GM21825 (cell line): Measurements from ENCODE around the gene MEF2C.

ENCODE experiments used
- ATAC-seq: cut with Tn5 transposase; IDR thresholded peaks from one replicate; pipeline ENCODE4 v1.9.1; 2021; ENCODE audit warnings: mild to moderate bottlenecking, moderate library complexity; ENCODE audit not compliant: unreplicated experiment

MEF2C gene

DNA sequence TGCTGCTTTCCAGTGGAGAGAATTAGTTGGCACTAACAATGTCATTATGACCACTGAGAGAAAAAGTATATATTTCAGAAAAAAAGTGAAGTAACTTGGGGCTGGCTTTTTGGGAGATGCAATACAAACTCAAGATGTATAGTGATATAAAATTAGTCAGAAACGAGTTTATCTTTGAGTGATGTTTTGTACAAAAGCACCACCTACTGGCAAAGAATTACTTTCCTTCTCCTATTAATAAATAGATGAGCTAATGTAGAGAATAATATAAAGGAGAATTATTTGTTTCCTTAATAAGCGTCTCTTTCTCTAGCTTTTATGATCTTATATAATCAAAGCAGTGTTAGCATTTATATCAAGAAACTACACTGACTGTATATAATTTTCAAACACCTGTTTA is 158.8 kb downstream of the MEF2C start:
- ATAC-seq: no peak

DNA sequence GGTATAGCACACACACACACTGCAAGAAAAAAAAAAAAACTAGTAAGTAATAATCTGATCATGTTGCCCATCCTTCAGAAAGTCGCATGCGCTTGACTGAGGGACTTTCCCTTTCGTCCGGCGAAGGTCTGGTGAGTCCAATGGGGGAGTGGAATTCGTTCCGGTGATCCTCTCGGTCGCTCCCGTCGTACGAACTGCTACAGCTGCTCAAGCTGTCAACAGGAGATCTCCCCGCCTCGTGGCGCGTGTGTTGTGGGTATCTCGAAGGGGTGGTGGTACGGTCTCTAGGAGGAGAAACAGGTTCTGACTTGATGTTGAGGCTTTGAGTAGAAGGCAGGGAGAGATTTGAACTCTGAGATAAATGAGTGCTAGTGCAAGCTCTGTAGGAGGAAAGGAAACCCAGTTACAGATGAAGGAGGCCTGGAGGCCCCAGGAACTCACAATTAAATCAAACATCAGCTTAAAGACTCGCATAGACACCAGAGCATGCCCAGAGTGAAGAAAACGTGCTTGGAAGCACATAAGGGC is 160.4 kb downstream of the MEF2C start:
- no peak for ATAC-seq

DNA sequence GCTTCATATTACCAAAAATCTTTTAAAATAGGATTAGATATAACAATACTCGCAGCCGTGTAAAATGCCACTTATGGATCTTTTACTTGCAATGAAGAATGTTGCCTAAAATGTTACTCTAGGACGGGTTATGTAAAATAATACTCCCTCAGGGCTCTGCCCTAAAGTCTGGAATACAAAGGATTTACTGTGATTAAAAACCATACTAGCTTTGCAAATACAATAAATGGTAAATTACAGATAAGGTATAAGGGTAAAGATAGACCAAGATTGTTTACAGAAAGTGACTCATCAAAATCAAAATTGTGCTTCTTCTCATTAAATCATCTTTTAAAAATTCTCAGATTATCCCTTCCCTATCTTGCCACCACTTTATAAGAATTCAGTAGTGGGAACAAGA is 163.6 kb downstream of the MEF2C start:
- ATAC-seq: no peak

DNA sequence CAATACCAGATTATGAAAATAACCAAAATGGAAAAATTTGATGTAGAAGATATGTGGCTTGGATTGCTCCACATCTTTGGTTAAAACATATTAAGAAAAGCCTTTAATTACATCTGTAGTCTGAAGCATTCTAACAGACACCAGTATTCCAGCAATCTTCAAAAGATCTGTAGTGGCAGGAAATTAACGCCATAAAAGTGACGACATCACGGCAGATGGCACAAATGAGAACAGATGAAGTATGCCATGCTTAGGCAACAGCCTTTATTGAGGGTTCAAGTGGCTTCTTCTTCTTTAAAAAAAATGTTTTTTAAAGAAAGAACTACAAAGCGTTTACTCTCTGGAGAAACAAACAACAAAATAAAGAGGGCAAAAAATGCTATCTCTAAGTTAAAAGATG is 164.2 kb downstream of the MEF2C start:
- ATAC-seq: no peak

DNA sequence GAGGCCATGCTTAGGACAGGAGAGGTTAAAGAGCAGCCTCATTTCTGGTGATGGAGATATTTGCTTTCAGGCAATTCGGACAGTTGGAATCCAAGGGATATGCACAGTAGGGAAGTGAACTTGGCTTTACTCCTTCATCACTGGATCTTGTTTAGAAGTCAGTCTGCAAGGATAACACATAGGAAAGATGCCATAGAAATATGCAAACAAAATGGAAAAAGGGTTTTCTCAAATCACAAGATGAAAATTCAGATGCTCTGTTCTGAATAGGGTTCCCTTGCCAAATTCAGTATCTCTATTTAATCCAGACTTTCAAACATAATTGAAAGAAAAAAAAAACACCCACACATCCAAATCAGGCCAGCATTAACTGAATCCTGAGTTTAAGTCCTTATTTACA is 166.9 kb downstream of the MEF2C start:
- ATAC-seq: no peak

DNA sequence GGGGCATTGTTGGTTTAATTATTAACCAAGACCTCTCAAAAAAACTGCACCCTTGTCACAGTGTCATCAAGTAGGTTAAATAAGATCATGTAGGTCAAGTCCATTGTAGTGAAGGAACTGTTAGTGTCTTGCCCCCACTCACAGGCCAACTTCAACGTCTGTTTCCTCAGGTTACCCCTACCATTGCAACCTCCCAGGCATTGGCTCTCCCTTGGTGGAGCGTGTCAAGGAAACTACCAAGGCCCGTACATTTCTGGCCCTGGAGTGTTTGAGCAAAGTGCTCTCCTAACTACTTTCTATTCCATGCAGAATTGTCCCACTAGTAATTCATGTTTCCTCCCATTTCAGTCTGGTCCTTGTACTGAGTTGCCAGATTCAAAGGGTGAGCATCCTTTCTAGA is 167.5 kb downstream of the MEF2C start:
- no peak for ATAC-seq

DNA sequence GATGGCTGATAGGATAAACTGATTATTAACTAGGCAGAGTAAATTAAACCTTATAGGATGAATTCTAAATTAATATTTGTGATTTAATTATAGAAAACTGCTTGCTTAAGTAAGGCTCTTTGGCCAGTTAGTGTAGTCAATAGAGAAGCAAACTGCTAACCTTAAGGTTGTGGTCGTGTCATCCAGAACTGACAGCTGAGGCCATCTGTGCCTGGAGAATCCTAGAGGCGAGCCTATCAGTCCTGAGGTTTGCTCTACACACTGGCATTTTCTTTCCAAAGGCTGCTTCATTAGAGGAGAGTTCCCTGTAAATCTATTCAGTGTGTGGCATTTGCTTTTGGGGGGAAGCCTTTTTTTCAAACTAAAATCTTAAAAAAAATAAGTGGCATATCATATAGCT is 169.2 kb downstream of the MEF2C start:
- ATAC-seq: no peak

DNA sequence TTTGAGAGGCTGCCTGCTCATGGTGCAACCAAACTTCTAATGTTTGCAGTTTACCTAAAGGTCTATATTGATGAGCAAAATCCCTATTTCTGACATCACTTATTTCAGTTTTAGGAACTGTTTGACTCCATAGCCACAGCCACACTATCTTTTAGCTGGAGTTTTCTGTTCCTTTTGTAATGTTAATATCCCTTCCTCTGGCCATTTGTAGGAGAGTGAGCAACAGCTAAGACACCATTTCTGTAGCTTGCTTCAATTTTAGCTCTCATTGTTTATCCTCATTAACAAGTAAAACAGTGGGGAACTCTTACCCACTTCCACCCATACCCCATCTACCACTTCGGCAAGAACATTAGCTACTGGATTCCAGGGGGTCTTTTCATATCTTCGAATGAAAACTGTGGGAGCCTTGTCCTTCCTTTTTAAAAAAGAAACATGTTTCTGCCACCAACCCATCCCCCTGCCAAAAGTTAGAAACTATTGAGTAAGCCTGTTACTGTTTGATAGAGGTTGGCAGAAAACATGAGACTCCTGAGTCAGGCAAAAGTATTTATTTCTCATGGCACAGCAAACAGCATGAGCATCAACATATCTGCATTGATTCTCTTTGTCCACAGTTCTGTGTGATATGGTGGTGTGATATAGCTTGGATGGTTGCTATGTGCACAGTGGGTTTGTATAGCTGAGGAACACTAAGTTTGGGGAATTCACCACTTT is 174.1 kb downstream of the MEF2C start:
- ATAC-seq: no peak

DNA sequence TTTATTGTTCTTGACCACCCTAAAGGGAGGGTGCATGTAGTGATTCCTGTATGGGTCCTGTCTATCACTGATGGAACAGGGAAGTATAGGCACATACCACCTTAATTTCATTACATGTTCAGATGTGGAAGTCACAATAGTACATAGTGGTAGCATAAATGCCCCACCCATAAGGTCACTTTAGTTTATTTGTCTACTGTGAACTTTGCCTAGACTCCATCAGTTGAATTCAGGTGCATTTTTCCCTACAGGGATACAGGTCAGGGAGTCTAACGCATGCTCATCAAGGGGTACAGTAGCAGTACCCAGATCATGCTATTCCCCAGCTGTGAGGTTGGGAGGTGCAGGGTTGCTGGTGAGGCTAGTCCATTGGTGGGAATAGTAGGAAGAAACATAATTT is 175.0 kb downstream of the MEF2C start:
- no peak for ATAC-seq

DNA sequence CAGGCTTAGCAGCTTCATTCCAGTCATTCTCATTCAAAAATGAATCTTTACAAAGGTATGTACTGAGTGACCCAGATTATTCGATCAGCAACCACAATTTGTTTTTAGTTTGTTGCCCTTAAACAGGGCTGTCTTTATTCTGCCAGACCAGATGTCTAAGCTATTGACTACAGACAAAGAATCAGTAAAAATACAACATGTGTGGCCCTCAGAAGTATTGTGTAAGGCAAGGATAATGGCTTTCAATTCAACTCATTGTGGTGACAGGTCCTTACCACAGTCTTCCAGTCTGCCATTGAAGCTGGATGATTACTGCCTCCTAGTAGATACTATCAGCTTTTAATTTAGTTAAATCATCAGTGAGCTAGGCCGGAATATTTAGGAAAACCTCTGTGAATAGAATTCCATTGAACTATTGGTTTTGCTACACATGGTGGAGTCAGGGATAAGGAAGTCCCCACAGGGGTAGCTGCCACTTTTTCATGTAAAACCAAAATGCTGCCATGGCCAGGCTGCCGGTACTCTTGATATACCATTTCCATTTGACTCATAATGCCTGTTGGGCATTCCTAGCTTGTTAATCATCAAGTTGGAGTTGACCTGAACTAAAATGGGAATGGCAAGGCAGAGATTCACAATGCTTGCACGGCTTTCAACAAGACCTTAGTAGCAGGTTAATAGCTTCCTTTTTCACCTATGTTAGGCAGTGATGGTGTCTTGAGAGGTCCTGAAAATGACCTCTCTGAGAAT is 175.6 kb downstream of the MEF2C start:
- no peak for ATAC-seq

DNA sequence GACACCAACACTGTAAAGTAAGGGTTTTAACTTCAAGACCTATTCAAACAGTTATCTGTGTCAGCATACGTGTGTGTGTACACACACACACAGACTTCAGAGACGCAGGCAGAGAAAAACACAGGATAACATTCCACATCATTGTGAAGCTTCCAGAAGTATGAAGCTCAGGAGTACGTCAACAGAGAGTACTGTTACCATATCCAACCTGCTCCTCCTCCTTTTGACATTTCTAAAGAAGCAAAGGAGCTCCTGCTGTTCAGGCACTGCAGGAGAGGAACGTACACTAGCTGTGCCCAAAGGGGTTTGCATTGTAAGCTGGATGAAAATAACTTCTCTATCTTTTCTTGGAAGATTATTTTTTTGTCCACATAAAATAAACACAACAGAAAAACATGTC is 180.7 kb downstream of the MEF2C start:
- ATAC-seq: no peak

DNA sequence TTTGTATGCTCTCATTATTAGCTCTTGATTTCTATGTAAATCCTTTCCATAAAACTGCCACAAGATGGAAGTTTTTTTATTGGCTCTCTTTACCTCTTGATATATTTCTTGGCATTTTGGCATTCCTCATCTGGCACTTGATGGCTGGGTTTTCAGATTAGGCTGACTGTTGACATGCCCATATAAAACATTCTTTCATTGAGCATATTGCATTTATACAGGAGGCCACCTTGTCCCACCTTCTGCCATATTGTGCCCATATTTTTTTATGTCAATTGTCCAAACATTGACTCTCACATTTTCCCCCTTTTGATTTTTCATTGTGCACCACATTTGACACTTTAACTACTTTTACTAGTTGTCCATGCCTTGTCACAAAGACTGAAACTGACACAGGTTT is 182.9 kb downstream of the MEF2C start:
- ATAC-seq: no peak

DNA sequence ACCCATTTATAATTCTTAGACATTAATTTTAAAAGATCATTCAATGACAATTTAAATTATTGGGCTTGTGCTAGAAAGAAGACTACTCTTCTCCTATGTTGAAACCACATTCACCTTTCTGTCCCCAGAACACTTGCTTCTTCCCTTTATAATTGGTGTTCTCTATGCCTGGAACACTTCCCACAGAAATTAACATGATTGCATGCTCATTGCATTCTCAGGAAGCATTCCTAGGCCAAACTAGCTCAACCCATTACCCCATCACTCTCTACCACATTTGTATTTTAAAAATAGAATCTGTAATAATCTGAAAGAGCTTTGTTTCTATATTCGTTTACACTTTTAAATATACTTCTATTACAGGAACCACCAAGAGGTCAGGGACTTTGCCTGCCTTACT is 184.7 kb downstream of the MEF2C start:
- no peak for ATAC-seq

DNA sequence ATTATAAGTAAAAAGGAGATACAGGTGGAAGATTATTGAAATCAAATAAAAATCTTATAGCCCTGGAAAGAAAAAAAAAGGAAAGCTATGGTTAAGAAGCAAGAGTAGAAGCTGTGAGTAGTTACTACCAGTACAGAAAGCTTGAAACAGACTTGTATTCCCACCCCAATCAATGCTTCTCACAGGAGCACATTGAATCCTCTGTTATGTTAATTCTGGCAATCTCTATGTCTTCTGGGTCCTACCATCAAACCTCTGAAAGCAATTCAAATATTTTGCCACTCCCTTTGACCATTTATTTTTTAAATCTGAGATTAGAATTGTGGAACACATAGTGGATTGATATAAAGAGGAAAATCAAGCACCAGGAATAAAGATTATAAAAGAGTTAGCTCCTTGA is 186.5 kb downstream of the MEF2C start:
- ATAC-seq: no peak

DNA sequence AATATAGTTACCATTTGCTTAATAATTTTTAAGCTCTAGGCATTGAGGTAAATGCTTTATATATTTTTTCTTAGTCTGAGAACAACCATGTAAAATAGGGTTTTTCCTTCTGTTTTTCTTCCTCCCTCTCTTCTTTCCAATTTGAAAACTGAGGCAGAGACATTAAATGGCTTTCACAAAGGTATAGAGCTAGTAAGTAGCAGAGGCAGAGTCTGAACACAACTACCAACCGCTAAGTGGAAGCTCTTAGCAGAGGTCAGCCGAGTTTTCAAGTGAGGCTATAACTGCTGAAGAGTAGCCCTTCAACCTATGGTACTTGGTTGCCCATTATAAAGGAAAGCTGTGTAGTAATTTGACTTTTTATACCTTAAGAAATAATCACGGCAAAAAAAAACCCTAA is 187.1 kb downstream of the MEF2C start:
- no peak for ATAC-seq

DNA sequence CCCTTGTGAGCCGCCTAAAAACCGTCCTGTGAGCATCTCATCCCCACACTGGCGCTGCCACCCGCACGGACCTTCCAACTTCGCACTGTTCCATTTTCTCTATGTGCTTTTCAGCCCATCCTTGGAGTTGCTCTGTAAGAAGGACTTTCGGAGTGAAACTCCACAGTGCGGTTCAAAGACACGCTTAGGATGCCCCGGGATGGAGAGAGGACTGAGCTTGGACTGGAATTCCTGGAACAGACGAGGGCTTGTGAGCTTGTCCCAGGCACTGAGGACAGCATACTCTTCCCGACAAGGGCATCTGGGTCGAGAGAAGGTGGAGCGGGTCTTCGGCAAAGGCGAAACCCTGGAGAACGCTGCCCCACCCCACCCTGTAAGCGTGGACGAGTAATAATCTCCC is 187.8 kb downstream of the MEF2C start:
- ATAC-seq: no peak

DNA sequence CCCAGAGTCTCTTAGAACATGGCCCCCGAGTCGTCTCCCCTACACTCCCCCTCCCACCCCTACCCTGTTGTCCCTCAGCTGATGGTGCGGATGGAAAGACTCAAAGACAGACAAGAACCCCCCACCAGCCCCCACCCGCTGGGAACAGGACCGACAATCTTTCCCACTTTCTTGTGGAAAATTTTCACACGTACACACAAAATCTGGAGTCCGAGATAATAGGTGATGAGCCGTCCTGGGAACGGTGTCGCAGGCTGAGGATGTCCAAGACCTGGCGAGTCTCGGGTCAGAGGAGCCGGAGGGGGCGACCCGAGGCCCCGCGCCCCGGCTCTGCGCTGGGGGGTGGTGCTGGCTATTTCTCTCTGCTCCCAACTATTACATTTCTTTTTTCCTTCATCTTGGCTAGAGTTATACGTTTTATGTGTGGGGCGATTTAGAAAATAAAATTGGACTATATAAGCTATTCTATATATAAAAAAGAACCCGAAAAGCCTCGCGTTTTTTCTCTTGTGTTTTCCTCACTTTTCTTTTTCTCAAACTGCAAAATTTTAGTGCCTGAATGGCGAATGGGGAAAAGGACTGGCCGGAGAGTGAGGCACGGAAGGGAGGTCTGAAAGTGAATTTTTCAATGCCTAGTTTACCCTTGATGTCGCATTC is 188.8 kb downstream of the MEF2C start:
- ATAC-seq: no peak

DNA sequence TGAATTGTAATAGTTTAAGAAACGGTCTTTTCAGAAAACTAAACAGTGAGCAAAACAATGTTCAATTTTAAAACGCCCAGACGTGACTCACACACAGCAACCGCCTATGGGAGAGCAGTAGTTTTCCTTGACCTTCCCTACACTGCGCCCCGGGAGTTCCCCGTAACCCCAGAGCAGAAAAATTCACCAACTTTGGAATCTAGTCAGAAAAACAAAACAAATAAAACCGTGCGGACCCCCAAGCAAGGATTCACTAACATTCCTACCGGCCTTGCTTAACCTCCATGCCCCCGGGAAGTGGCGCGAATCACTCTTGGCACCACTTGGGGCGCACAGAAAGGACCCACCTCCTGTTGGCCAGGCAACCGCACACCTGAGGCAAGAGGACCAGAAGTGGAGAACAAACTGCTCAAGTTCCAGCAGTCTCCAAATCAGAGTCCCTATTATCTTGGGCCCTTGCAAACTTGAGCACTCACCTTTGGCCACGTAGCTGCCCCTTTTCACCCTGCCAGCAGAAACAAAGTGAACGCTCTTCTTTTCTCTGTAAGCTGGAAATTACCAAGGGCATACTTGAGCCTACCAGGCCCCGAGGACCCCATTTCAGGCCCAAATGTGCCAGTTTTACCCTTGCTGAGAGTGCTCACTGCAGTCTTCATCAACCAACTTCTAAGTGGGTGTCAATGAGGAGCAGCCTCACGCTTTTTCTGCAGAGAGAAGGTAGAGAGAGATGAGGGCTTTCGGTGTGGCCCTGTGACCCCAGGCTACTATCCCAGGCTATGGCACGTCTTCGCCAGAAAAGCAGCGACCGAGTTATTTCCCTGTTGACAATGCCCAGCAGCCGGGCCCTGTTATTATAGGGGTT is 189.7 kb downstream of the MEF2C start:
- no peak for ATAC-seq

DNA sequence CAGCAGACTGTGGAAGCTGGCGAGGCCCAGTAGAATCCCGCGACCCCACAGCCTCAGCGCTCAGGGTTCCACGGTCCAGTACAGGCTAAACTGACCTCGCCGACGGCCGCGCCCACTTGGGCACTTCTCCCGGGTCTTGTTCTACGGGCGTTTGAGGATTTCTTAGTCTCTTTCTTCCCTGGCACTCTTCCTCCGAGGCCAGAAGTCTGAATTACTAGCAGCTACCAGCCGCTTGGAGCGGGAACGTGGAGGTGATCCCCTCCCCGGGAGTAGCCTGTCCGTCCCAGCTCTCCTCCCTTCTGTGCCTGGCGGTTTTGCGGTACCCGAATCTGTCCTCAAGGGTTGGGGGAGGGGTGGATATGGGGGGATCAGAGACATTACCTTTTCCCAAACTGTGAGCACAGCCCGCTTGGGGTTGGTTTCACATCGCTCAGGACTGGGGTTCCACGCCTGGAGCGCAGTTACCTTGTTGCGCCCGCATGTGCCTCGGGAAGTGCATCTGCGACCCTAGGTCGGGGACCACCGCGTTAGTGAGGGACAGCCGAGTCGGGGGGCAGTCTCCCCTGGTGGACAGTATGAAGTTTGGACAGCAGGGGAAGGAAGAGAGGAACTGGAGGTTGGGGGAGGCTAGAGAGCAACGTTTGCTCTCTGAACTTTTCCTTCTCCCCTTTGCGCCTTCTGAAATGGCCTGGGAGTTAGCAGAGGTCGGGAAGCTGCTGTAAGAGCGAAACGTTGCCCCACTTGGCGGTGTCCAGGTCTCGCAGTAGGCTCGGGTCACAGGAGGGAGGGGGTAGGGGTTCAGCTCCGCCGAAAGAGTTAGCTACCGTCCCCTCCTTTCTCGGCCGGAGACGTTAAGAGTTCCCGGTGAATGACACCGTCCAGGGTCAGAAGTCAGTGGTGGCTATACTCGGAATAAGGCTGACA is 190.8 kb downstream of the MEF2C start:
- no peak for ATAC-seq

DNA sequence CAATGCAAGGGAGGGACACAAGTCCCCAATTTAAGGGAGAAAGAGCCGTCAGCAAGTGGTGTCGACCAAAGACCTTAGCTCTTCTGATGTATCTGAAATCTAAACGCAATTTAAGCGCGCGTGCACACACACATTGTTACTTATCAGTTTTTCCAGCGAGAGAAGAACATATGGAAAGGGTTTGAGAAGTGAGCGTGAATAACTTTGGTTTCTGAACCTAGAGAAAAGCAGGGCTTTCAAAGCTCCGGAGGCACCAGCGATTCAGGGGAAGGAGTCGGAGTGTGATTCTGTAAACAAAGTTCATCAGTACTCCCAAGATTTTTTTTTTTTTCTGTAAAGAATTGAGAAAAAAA is 191.8 kb downstream of the MEF2C start:
- ATAC-seq: no peak
